H1 (cell line): ENCODE measurements around the gene DHDH. TPM values are rescaled to one million over a fixed set of nuclear protein-coding genes. Genes with fewer than 3 reads are reported as not detected.
"Not testable (repeated sequence)": the region's sequence is repeated elsewhere in the genome, so short reads cannot be mapped to it uniquely, and the experiment has no call there.

Source experiments
- CTCF ChIA-PET: fragments of 300-600 bp; sonication (Branson Sonifier 250); formaldehyde crosslinking; loops from one replicate; lab custom pipeline; 2021; ENCODE audit not compliant: partially characterized antibody; lab: Charles Lee
- POLR2A ChIA-PET: fragments of 300-600 bp; sonication (Branson Sonifier 250); formaldehyde crosslinking; loops from one replicate; lab custom pipeline; 2021; ENCODE audit warnings: inconsistent platforms; ENCODE audit not compliant: partially characterized antibody; lab: Charles Lee
- DNase-seq, 2 experiments: peaks; one replicate each; pipeline versions ENCODE4 v3.0.0 to v3.0.0-alpha.2; 2010 to 2022; ENCODE audit warnings: low spot score in 2 of 2, low read depth in 1 of 2, mixed read lengths in 1 of 2
- FAIRE-seq: peaks from 2 replicates; lab custom pipeline; 2011; peaks lifted over from hg19 to GRCh38; lab: Jason Lieb, UNC
- H2AFZ ChIP-seq: 2 replicates; pipeline ENCODE4 v1.8.1; 2012; ENCODE audit warnings: low read length, inconsistent platforms
- H2AK5ac ChIP-seq: 2 replicates; pipeline ENCODE4 v1.6.1; 2013; ENCODE audit warnings: low read depth, low read length
- H2BK120ac ChIP-seq: replicated peaks from 2 replicates; pipeline ENCODE3; 2013; ENCODE audit warnings: low read depth, low read length, inconsistent platforms
- H2BK12ac ChIP-seq: 2 replicates; pipeline ENCODE4 v1.6.1; 2013; ENCODE audit warnings: low read depth, low read length
- H2BK15ac ChIP-seq: 2 replicates; pipeline ENCODE4 v1.6.1; 2013; ENCODE audit warnings: low read length
- H2BK20ac ChIP-seq: 2 replicates; pipeline ENCODE4 v1.6.1; 2013; ENCODE audit warnings: low read length
- H2BK5ac ChIP-seq: 2 replicates; pipeline ENCODE4 v1.6.1; 2013; ENCODE audit warnings: low read depth, low read length
- H3K14ac ChIP-seq: 2 replicates; pipeline ENCODE4 v1.6.1; 2013; ENCODE audit warnings: inconsistent platforms; ENCODE audit not compliant: insufficient read length
- H3K18ac ChIP-seq: 2 replicates; pipeline ENCODE4 v1.6.1; 2013; ENCODE audit warnings: low read length; ENCODE audit errors: extremely low read depth
- H3K23ac ChIP-seq: 2 replicates; pipeline ENCODE4 v1.6.1; 2013; ENCODE audit warnings: inconsistent platforms; ENCODE audit not compliant: insufficient read length
- H3K23me2 ChIP-seq: 2 replicates; pipeline ENCODE4 v1.6.1; 2013; ENCODE audit warnings: low read depth, low read length
- H3K27ac ChIP-seq: 2 replicates; pipeline ENCODE4 v1.6.1; 2011; ENCODE audit warnings: low read depth, low read length, inconsistent platforms
- H3K27me3 ChIP-seq, 4 experiments: replicated peaks in 1 of 4; 1 replicate in 1 of 4; 2 replicates in 3 of 4; pipeline versions ENCODE4 v1.6.1 to v1.8.1; 2011 to 2013; ENCODE audit warnings: low read length in 3 of 4, mild to moderate bottlenecking in 3 of 4, inconsistent platforms in 2 of 4, mixed read lengths in 2 of 4, moderate library complexity in 1 of 4; ENCODE audit not compliant: control insufficient read depth in 3 of 4, insufficient read depth in 3 of 4; ENCODE audit errors: extremely low read depth in 1 of 4
- H3K36me3 ChIP-seq, 4 experiments: 2 replicates each; pipeline versions ENCODE4 v1.6.1 to v1.8.1; 2011 to 2013; ENCODE audit warnings: mild to moderate bottlenecking in 4 of 4, low read length in 3 of 4, moderate library complexity in 2 of 4, control low read depth in 1 of 4, inconsistent platforms in 1 of 4; ENCODE audit not compliant: insufficient read depth in 4 of 4, control insufficient read depth in 2 of 4
- H3K4ac ChIP-seq: replicated peaks from 2 replicates; pipeline ENCODE3; 2013; ENCODE audit warnings: low read length, low read depth, mixed read lengths, inconsistent platforms; ENCODE audit not compliant: insufficient read length
- H3K4me1 ChIP-seq, 4 experiments: replicated peaks in 1 of 4; 1 replicate in 1 of 4; 2 replicates in 3 of 4; pipeline versions ENCODE4 v1.6.1 to v1.8.1; 2011 to 2013; ENCODE audit warnings: low read length in 3 of 4, inconsistent platforms in 2 of 4, mixed read lengths in 1 of 4; ENCODE audit not compliant: insufficient read depth in 4 of 4, control insufficient read depth in 3 of 4
- H3K4me2 ChIP-seq, 2 experiments: 2 replicates each; pipeline versions ENCODE4 v1.6.1 to v1.8.1; 2011 to 2013; ENCODE audit warnings: low read depth in 2 of 2, low read length in 2 of 2, control low read depth in 1 of 2, inconsistent platforms in 1 of 2, mild to moderate bottlenecking in 1 of 2; ENCODE audit not compliant: insufficient read depth in 1 of 2
- H3K4me3 ChIP-seq, 4 experiments: fragments of 200-600, 300-600 bp in 1 of 4; sonication (generic), shearing (Covaris generic), sonication (Bioruptor Twin) in 1 of 4; 2 replicates each; pipeline versions ENCODE4 v1.5.1 to v1.8.1; 2011 to 2016; ENCODE audit warnings: low read length in 4 of 4, low read depth in 3 of 4, control low read depth in 2 of 4, inconsistent platforms in 2 of 4, mild to moderate bottlenecking in 2 of 4, mixed read lengths in 1 of 4, moderate library complexity in 1 of 4; ENCODE audit not compliant: insufficient read depth in 2 of 4; ENCODE audit errors: extremely low read depth in 1 of 4
- H3K56ac ChIP-seq: replicated peaks from 2 replicates; pipeline ENCODE3; 2013; ENCODE audit warnings: low read depth, mild to moderate bottlenecking, mixed read lengths, low read length, inconsistent platforms; ENCODE audit not compliant: insufficient read length
- H3K79me1 ChIP-seq: 2 replicates; pipeline ENCODE4 v1.6.1; 2013; ENCODE audit warnings: low read depth, low read length, control low read depth
- H3K79me2 ChIP-seq, 2 experiments: 2 replicates each; pipeline versions ENCODE4 v1.6.1 to v1.8.1; 2012 to 2013; ENCODE audit warnings: low read length in 2 of 2, mild to moderate bottlenecking in 2 of 2, inconsistent platforms in 1 of 2; ENCODE audit not compliant: insufficient read depth in 2 of 2, control insufficient read depth in 1 of 2
- H3K9ac ChIP-seq, 4 experiments: replicated peaks in 1 of 4; 1 replicate in 1 of 4; 2 replicates in 3 of 4; pipeline versions ENCODE4 v1.6.1 to v1.8.1; 2011 to 2013; ENCODE audit warnings: low read depth in 3 of 4, low read length in 3 of 4, control low read depth in 2 of 4, mild to moderate bottlenecking in 2 of 4, moderate library complexity in 2 of 4, inconsistent platforms in 1 of 4; ENCODE audit errors: extremely low read depth in 1 of 4
- H3K9me3 ChIP-seq, 2 experiments: 2 replicates each; pipeline versions ENCODE4 v1.6.1 to v1.8.1; 2012 to 2013; ENCODE audit warnings: mild to moderate bottlenecking in 2 of 2, moderate library complexity in 2 of 2, control low read depth in 1 of 2, inconsistent platforms in 1 of 2, low read depth in 1 of 2, low read length in 1 of 2, mixed read lengths in 1 of 2; ENCODE audit not compliant: insufficient read depth in 2 of 2
- H4K20me1 ChIP-seq, 2 experiments: replicated peaks in 1 of 2; 2 replicates each; pipeline versions ENCODE3 to v1.8.1; 2011 to 2013; ENCODE audit warnings: inconsistent platforms in 2 of 2, low read length in 2 of 2, mild to moderate bottlenecking in 1 of 2; ENCODE audit not compliant: insufficient read depth in 2 of 2, control insufficient read depth in 1 of 2
- H4K5ac ChIP-seq: 2 replicates; pipeline ENCODE4 v1.6.1; 2013; ENCODE audit warnings: low read length, low read depth, mixed read lengths, inconsistent platforms; ENCODE audit not compliant: insufficient read length
- H4K8ac ChIP-seq: 2 replicates; pipeline ENCODE4 v1.8.0; 2013; ENCODE audit warnings: mild to moderate bottlenecking, moderate library complexity, low read length, inconsistent platforms; ENCODE audit not compliant: insufficient read depth; ENCODE audit errors: extremely low read depth
- H4K91ac ChIP-seq: replicated peaks from 2 replicates; pipeline ENCODE3; 2013; ENCODE audit warnings: low read length, mixed read lengths, inconsistent platforms; ENCODE audit not compliant: insufficient read length
- RXRA ChIP-seq: IDR thresholded peaks from 2 replicates; pipeline ENCODE4 v1.6.1; 2011; ENCODE audit warnings: low read depth, mild to moderate bottlenecking, low read length, moderate library complexity; ENCODE audit not compliant: insufficient read depth
- SIX5 ChIP-seq: IDR thresholded peaks from 2 replicates; pipeline ENCODE4 v1.6.1; 2011; ENCODE audit warnings: mild to moderate bottlenecking, low read depth, low read length
- TBP ChIP-seq: IDR thresholded peaks from 2 replicates; pipeline ENCODE4 v1.6.1; 2011; ENCODE audit warnings: low read depth, low read length, improper control_type of control experiment
- WGBS, 2 experiments: shearing (Covaris generic) in 1 of 2; methylation state at CpG; one replicate each; pipeline versions ENCODE4 v1.1.6 to v1.1.7; 2013 to 2015; ENCODE audit warnings: low lambda C conversion rate in 2 of 2, mixed read lengths in 2 of 2, inconsistent platforms in 1 of 2, low coverage in 1 of 2, missing lambda C conversion rate in 1 of 2; ENCODE audit not compliant: insufficient replicate concordance in 2 of 2, insufficient coverage in 1 of 2, insufficient read length in 1 of 2; ENCODE audit errors: extremely low coverage in 1 of 2, missing lambda C conversion rate in 1 of 2; 5-methylcytosine and 5-hydroxymethylcytosine counted together
- polyA plus RNA-seq, 7 experiments: library from polyadenylated mRNA; depleted of rRNA in 3 of 7; stranded (reverse) in 5 of 7; unstranded in 2 of 7; fragments of >200 nt in 5 of 7; fragments of 200-250 nt in 2 of 7; gene quantifications; 1 replicate in 5 of 7; 2 replicates in 1 of 7; 4 replicates in 1 of 7; pipeline versions ENCODE4 v1.2.1 to v1.2.3, GENCODE V29; 2011 to 2013; ENCODE audit warnings: missing spikeins in 2 of 7, mixed read lengths in 2 of 7
- total RNA-seq: library from RNA; stranded (reverse); fragmentation: NEBNext Ultra II Directional; extraction: Animal tissue kit (Norgen Biotek cat#: 25700); gene quantifications from 2 replicates; pipeline ENCODE4 v1.2.1, GENCODE V29; 2021

DHDH gene
- total and polyA plus RNA-seq, 2 of the 8 experiments (the other 6 are each of a cell fraction or from before 2014, with no cell fraction given) = 2.2 to 2.8 TPM

DNA sequence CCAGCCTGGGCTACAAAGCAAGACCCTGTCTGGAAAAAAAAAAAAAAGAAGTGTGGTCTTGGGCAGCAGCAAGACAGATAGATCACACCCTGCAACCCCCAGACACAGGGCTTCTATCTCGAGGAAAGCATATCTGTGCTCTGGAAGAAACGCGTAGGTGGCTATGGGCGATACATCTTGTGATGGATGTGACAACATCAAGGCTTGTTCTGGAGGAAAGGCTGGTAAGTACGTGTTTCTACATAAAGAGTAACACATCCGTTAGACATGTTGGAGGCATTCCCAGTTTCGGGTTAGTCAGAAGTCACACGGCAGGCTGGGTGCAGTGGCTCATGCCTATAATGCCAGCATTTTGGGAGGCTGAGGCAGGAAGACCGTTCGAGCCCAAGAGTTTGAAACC lies 6.6 kb upstream of the DHDH start (continued):
- TF ChIP-seq TBP = no peak
- TF ChIP-seq SIX5 = no peak
- TF ChIP-seq RXRA = no peak

DNA sequence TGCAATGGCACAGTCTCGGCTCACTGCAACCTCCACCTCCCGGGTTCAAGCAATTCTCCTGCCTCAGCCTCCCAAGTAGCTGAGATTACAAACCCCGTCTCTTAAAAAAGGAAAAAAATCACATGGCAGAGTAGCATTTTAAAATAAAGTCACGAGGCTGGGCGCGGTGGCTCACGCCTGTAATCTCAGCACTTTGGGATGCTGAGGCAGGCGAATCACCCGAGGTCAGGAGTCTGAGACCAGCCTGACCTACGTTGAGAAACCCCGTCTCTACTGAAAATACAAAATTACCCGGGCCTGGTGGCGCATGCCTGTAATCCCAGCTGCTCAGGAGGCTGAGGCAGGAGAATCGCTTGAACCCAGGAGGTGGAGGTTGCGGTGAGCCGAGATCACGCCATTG lies 5.8 kb upstream of the DHDH start:
- H3K9ac ChIP-seq, H3K9me3 ChIP-seq: not testable (repeated sequence)

More for the DNA sequence above, 5.8 kb upstream of the DHDH start:
- H3K79me2 ChIP-seq, H2AFZ ChIP-seq, H3K4ac ChIP-seq, H2BK15ac ChIP-seq, H3K14ac ChIP-seq, H2BK12ac ChIP-seq, H3K27ac ChIP-seq, H4K91ac ChIP-seq, H2BK120ac ChIP-seq, H3K36me3 ChIP-seq, H3K79me1 ChIP-seq, H3K27me3 ChIP-seq, H3K23ac ChIP-seq, H3K56ac ChIP-seq, H3K18ac ChIP-seq, H3K4me2 ChIP-seq, H3K23me2 ChIP-seq, H4K8ac ChIP-seq, DNase-seq, H3K4me1 ChIP-seq, H4K20me1 ChIP-seq, H2AK5ac ChIP-seq, FAIRE-seq, H2BK5ac ChIP-seq, H2BK20ac ChIP-seq, H3K4me3 ChIP-seq, H4K5ac ChIP-seq: not testable (repeated sequence)
- WGBS, 2 experiments = 87% methylated on average over 14 of the region's 17 CpGs; no CpG with 5 or more reads in 1 of the 2 experiments
- ChIA-PET CTCF (interaction anchor here (2.2 kb wide), 1 partner anchor 43 kb away, joined by 6 read pairs; no protein-coding TSS in a partner anchor), POLR2A (interaction anchor here (0.8 to 6.7 kb wide), 4 partner anchors 11 to 561 kb away, joined by 3 to 29 read pairs (median 4); partner anchors contain the start of gene FTL)
